C4-2B (cell line): ENCODE measurements around the gene DACH2.

Experiments used
- ZFX ChIP-seq: fragments of 450-650 bp; IDR thresholded peaks from 2 replicates; pipeline ENCODE4 v1.6.1; 2017
- TF ChIP-seq, protein P1 (sequence below): fragments of 450-650 bp; conservative IDR thresholded peaks from 2 replicates; pipeline ENCODE4 v1.5.1; 2017; ENCODE audit warnings: mild to moderate bottlenecking

- TF ChIP-seq, protein P1, sequence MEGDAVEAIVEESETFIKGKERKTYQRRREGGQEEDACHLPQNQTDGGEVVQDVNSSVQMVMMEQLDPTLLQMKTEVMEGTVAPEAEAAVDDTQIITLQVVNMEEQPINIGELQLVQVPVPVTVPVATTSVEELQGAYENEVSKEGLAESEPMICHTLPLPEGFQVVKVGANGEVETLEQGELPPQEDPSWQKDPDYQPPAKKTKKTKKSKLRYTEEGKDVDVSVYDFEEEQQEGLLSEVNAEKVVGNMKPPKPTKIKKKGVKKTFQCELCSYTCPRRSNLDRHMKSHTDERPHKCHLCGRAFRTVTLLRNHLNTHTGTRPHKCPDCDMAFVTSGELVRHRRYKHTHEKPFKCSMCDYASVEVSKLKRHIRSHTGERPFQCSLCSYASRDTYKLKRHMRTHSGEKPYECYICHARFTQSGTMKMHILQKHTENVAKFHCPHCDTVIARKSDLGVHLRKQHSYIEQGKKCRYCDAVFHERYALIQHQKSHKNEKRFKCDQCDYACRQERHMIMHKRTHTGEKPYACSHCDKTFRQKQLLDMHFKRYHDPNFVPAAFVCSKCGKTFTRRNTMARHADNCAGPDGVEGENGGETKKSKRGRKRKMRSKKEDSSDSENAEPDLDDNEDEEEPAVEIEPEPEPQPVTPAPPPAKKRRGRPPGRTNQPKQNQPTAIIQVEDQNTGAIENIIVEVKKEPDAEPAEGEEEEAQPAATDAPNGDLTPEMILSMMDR = no peak
- no peak for TF ChIP-seq ZFX
Measured at GRCh38 chrX:86194758-86195157, 46.5 kb downstream of the DACH2 start.
